NT2/D1 (cell line): ENCODE results near the gene PLSCR5.

Experiments used
- DNase-seq: peaks from one replicate; pipeline ENCODE4 v3.0.0-alpha.2; 2011; ENCODE audit warnings: low read depth, low spot score
- H3K27me3 ChIP-seq: 2 replicates; pipeline ENCODE4 v1.6.0; 2011; ENCODE audit warnings: mild to moderate bottlenecking; ENCODE audit not compliant: insufficient read length, insufficient read depth
- H3K36me3 ChIP-seq: 2 replicates; pipeline ENCODE4 v1.6.1; 2011; ENCODE audit warnings: mild to moderate bottlenecking, low read length, mixed read lengths; ENCODE audit not compliant: insufficient read depth, insufficient read length
- H3K4me1 ChIP-seq: 2 replicates; pipeline ENCODE4 v1.5.1; 2011; ENCODE audit not compliant: insufficient read depth, insufficient read length
- H3K4me3 ChIP-seq: 2 replicates; pipeline ENCODE4 v1.5.1; 2011; ENCODE audit warnings: low read depth; ENCODE audit not compliant: insufficient read length
- H3K9ac ChIP-seq: 2 replicates; pipeline ENCODE4 v1.6.0; 2011; ENCODE audit warnings: low read depth; ENCODE audit not compliant: insufficient read length
- H3K9me3 ChIP-seq: 2 replicates; pipeline ENCODE4 v1.5.1; 2011; ENCODE audit warnings: mild to moderate bottlenecking, low read length; ENCODE audit not compliant: insufficient read depth
- SUZ12 ChIP-seq: IDR thresholded peaks from 2 replicates; pipeline ENCODE4 v1.6.1; 2011; ENCODE audit not compliant: insufficient read length, insufficient read depth; ENCODE audit errors: extremely low read depth
- YY1 ChIP-seq: IDR thresholded peaks from 2 replicates; pipeline ENCODE4 v1.6.1; 2011; ENCODE audit not compliant: insufficient read length, insufficient read depth
- ZNF274 ChIP-seq: IDR thresholded peaks from 2 replicates; pipeline ENCODE4 v1.6.1; 2011; ENCODE audit warnings: mild to moderate bottlenecking, low read depth, low read length

Gene PLSCR5

DNA sequence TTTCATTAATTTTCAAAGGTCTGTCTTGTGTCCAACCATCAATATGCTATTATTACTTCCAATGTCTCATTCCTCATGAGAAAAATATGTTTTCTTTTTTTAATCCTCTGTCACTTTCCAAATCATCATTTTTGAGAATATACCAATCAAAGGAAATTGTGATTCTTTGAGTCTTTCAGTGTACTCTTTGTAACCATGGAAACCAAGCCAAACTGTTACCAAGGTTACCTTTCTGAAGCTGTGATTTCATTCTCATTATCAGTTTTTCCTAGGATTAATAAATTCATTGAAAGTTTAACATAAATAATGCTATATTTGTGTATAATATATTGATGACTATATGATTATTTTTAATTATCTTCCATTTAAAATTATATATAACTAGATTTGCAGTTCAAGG is 16.6 kb upstream of the PLSCR5 start:
- H3K4me3 ChIP-seq = no peak overlapping the region
- no peak overlapping the region for H3K9ac ChIP-seq
- H3K27me3 ChIP-seq = no peaks in the 10 kb centered on the region
- H3K36me3 ChIP-seq = no peaks in the 10 kb centered on the region
- DNase-seq = no peak
- no peaks in the 10 kb centered on the region for H3K9me3 ChIP-seq
- no peaks in the 10 kb centered on the region for H3K4me1 ChIP-seq
- TF ChIP-seq SUZ12 (no peak), ZNF274 (no peak)

DNA sequence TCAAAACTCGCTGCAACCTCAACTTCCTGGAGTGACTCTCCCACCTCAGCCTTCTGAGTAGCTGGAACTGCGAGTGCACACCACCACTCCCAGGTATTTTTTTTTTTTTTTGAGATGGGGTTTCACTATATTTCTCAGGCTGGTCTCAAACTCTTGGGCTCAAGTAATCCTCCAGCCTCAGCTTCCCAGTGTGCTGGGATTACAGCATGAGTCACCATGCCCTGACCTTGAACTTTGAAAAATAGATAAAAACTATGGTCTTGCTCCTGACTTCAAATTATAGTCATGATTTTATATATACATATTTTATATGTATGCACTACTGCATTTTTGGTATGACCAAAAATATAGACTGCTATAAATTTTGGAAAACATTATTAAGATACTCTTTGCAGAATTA is 6.9 kb upstream of the PLSCR5 start:
- TF ChIP-seq SUZ12 = no peak
- Histone ChIP-seq H3K4me3 (no peak overlapping the region), H3K9me3 (no peaks in the 10 kb centered on the region), H3K27me3 (no peaks in the 10 kb centered on the region), H3K4me1 (no peaks in the 10 kb centered on the region), H3K36me3 (no peaks in the 10 kb centered on the region), H3K9ac (no peak overlapping the region)
- DNase-seq = no peak

DNA sequence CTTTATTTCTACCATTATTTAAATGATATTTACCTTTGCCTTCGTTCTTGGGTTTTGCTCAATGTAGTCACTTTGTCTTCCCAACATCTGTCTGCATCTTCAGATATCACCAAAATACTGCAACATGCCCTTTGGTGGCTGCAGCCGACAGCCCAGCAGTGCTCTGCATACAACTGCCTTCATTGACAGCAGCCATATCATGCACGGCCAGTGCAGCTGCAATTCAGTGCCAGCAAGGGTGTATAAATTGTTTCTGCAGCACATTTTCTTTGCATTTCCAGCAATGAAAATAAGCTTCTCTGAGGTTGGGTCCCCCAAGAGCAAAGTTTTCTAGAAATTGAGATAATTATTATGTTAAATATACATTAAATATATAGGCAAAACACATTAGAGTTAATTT is 6.0 kb upstream of the PLSCR5 start:
- no peak for DNase-seq
- TF ChIP-seq ZNF274 (no peak), YY1 (no peak), SUZ12 (no peak)

DNA sequence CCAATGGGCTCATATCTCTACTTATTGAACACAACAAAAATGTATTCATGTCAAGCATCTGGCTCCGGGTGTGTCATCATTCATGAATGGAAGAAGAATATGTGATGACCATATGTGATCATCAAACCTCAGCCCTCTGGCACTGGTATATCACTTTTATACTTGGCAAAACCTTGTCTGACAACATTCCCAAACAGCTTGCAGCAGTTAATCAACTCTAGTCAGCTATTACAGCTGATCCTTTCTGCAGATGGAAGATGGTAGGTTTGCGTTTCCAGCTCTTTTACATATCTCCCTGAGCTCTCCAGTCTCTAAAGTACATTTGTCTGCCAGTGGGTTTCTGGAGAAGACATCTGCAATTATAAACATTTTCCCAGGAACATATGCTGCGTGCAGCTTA is 6.6 kb downstream of the PLSCR5 start:
- no peak for DNase-seq
- H3K9me3 ChIP-seq = no peaks in the 10 kb centered on the region
- TF ChIP-seq YY1 (no peak), ZNF274 (no peak), SUZ12 (no peak)
- H3K36me3 ChIP-seq = no peaks in the 10 kb centered on the region
- no peaks in the 10 kb centered on the region for H3K27me3 ChIP-seq
- H3K9ac ChIP-seq = no peak overlapping the region
- H3K4me1 ChIP-seq = no peaks in the 10 kb centered on the region
- no peak overlapping the region for H3K4me3 ChIP-seq

More for the DNA sequence above, 6.0 kb upstream of the PLSCR5 start:
- Histone ChIP-seq H3K9ac (no peak overlapping the region), H3K4me3 (no peak overlapping the region), H3K36me3 (no peaks in the 10 kb centered on the region), H3K9me3 (no peaks in the 10 kb centered on the region; the same call in 1 of the 2 replicates), H3K4me1 (no peaks in the 10 kb centered on the region), H3K27me3 (no peaks in the 10 kb centered on the region)

DNA sequence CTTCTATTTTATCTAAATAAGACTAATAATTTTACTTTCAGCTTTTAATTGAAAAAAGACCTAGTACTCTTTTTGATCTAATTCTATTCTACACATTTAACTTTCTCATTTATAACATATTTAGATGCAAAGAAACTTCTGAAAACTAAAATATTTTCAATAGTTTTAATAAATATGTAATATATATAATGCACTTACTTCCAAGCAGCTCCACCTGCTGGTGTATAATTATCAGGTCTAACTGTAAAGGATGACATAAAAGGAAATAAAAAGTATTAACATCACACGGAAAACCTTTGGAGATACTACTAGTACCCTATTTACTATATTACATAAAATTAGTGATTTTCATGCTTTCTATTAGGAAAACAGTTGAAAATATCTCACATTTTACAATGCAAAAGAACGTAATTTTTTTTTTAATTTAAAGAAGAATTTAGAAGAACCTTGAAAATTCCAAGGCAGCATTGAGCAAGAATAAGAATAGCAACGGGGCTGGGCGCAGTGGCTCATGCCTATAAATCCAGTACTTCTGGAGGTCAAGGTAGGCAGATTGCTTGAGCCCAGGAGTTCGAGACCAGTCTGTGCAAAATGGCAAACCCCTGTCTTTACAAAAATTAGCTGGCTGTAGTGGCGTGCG is 10.2 kb downstream of the PLSCR5 start:
- H3K4me3 ChIP-seq = no peak overlapping the region
- no peaks in the 10 kb centered on the region for H3K9me3 ChIP-seq
- DNase-seq = no peak
- H3K27me3 ChIP-seq = no peaks in the 10 kb centered on the region
- TF ChIP-seq SUZ12 (no peak), ZNF274 (no peak), YY1 (no peak)
- no peaks in the 10 kb centered on the region for H3K4me1 ChIP-seq
- no peak overlapping the region for H3K9ac ChIP-seq
- no peaks in the 10 kb centered on the region for H3K36me3 ChIP-seq

DNA sequence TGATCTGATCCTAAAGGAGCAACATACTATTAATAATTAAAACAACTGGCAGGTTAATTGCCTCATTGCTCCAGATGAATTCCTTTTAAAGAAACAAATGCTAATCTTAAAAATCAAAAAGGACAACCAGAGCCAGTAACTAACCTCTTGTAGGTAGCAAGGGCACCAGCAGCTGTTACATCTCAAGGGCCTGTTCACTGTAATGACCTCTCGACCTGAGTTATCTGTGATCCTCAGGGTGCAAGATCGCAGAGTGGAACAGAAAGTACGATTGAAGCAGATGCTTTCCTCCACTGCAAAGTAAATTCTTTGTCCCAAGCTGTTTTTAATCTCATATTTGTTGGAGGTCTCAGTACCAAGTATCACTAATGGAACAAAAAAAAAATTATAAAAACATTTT is 11.4 kb downstream of the PLSCR5 start:
- H3K4me3 ChIP-seq = no peak overlapping the region
- no peaks in the 10 kb centered on the region for H3K36me3 ChIP-seq
- TF ChIP-seq YY1 = no peak
- no peaks in the 10 kb centered on the region for H3K4me1 ChIP-seq
- no peak overlapping the region for H3K9ac ChIP-seq
- no peaks in the 10 kb centered on the region for H3K9me3 ChIP-seq
- DNase-seq = no peak
- H3K27me3 ChIP-seq = no peaks in the 10 kb centered on the region

DNA sequence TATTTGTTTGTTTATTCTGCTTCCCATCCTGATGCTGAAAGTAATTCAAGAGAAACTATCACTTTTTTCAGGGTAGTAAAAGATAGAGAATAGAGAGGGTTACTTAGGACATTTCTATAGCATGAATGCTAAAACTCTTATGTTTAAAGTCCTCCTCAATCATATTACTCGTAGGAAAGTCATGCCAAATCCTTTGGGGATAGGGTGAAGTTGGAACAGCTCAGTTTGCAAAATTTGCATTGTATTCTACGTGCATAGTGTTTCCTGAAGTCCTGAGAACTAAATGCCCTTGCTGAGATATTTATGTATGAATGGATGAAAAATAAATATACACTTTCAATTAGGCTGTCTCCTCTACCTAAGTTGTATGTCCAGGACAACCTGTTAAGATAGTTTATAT is 14.6 kb downstream of the PLSCR5 start:
- Histone ChIP-seq H3K9me3 (no peaks in the 10 kb centered on the region), H3K27me3 (no peaks in the 10 kb centered on the region), H3K36me3 (no peaks in the 10 kb centered on the region), H3K9ac (no peak overlapping the region), H3K4me1 (no peaks in the 10 kb centered on the region), H3K4me3 (no peak overlapping the region)
- TF ChIP-seq YY1 = no peak
- no peak for TF ChIP-seq ZNF274
- TF ChIP-seq SUZ12 = no peak
- no peak for DNase-seq
